ENCODE data around the gene KLHDC9.
"Not testable (repeated sequence)": the region's sequence is repeated elsewhere in the genome, so short reads cannot be mapped to it uniquely, and the experiment has no call there.

Gene KLHDC9

GRCh38 chr1:161095230-161095629, 2.9 kb upstream of the KLHDC9 start:
- no peak for DNase-seq

DNA sequence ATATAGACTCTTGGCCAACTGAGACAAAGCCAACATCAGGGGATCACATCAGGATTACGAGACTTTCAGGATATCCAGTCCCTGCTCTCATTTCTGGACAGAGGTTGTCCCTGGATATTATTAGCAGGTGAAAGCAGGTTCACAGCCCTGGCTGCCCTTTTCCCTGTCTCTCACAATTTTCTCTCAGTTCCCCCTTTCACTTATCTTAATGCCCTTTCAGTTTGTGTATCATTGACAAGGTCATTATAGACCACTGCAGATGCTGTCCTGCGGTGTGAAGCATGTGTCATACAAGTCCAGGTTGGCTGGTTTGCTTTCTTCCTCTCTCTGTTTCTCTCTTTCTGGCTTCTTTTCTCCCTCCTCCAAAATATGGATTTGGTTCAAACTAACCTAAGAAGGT, 2.1 kb upstream of the KLHDC9 start:
- DNase-seq = no peak

DNA sequence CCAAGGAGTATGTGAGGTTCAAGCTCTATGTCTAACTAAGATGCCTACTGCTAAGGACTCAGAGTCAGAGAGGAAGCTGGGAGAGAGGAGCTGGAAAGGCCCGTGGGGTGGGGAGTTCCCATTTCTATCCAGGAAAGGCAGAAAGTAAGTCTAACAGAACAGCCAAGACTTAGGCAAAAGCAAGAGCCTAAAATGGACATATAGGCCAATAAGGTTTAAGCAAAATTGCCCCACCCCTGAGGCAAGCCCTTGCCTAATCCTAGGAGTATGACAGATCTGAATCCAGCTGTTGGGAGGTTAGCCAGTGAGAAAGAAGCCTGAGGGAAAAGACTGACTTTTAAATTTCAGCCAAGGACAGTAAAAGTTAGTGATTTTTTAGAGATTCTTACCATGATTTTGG, 1.6 kb upstream of the KLHDC9 start:
- DNase-seq = no peak

DNA sequence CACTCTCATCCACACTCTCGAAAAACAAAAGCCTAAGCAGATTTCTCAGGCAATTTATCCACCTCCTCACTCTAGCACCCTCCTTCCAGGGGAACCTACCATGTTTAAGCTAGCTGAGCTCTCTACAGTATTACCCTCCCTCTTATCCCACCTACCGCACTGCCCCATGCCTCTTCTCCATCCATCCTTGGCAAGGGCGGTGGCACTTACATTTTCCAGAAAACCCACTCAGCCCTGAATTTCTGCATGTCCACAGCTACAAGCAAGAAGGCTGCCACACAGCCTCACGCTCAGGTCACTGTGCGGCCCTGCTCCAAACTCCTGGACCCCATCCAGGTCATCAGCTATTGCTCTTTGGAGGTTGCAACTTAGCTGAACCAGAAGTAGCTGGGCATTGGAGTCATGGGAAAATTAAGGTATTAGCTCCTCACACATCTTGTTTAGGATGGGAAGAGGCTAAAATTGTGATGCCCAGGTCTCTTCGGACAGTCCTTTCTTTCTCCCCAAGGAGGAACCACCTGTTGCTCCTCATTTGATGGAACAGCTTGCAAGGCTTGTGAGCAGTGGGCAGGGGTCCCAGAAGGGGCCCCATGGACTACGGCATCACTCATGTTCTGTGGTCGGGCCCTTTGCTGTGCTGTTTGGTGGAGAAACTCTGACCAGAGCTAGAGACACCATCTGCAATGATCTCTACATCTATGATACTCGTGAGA, 1.1 kb downstream of the KLHDC9 start:
- no peak for DNase-seq

DNA sequence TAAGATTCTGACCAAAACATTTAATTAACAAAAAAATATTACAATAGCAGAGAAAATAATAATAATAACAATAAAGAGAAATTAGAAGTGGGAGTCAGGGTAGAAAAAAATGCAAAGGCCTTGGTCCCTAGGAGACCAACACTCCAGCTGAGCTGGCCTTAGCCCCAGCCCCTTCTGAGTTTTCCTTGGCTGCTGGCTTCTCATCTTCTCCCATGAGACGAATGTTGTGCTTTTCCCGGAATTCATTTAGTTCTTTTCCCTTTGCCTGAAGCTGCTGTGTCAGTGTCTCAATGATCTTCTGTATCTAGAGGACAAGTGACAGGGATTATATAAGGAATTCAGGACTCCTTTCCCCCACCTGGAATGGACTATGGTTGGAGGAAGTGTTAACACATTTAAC, 2.4 kb downstream of the KLHDC9 start:
- no peak for DNase-seq

DNA sequence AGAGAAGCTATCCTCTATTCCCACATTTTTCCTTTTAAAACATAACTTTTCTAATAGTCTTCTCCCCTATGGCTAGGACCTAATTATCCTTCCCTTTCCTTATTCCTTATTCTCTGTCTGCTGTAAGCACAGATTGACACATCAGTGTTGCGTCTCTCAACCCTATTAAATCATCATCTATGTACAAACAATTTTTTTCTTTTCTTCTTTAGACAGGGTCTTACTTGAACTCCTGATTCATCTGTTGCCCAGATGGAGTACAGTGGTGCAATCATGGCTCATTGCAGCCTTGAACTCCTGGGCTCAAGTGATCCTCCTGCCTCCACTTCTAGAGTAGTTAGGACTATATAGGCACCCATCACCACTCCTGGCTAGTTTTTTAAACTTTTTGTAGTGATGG, 8.3 kb downstream of the KLHDC9 start:
- no peak for DNase-seq

GRCh38 chr1:161111117-161111516, 13.0 kb downstream of the KLHDC9 start:
- DNase-seq = no peak

GRCh38 chr1:161111527-161111926, 13.4 kb downstream of the KLHDC9 start:
- no peak for DNase-seq

GRCh38 chr1:161113915-161114314, 15.8 kb downstream of the KLHDC9 start:
- no peak for DNase-seq

GRCh38 chr1:161114556-161114955, 16.4 kb downstream of the KLHDC9 start:
- no peak for DNase-seq

- peak in 1 of 51 donors; percentile 4 for DNase-seq
Measured at GRCh38 chr1:161115132-161115711, 17.1 kb downstream of the KLHDC9 start.

GRCh38 chr1:161115961-161116360, 17.8 kb downstream of the KLHDC9 start:
- DNase-seq = not testable (repeated sequence)

DNA sequence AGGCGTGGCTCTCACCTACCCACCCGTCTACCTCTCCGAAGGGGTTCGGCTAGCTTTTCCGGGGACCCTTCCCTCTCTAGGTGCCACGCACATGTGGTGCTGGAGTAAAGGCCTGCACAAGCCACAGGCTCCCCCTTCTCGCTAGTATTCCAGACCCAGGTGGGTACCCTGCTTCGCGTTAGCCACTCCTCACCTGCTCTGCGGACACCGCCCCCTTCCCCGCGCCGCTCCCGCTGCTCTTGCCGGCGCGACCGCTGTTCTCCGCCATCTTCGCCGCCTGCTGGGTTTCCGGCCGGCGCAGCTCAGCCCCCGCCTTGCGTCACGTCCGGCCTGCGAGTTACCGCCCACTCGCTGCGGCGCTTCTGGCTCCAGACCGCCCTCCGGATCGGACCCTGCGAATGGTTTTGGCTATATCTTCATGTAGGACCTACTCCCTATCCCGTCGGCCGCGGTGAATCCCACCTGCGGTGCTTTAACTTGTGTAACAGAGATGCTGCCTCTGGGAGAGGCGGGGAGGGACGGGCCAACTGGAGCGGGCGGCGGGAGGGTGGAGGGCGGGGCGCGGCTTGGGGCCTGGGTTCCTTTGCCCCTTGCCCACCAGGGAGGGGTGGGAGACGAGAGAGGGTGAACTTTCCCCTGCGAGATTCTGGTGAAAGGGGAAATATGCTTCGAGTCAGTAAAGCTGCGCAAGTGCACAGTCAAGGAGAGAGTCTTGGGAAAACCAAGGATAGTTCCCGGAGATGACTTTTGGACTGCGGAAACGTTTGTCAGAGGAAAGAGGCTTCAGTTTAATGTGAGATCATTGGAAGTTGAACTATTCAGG, 19.8 kb downstream of the KLHDC9 start, which contains the start of the genes NIT1 and PFDN2:
Gene NIT1 (plus strand): TSS at position 347 of the 823 bp plus-strand sequence. CDS start 72 bp downstream, at position 419.
Gene PFDN2 (minus strand): TSS at position 279 of the 823 bp plus-strand sequence. CDS start 11 bp downstream, at position 268.
- DNase-seq = peak; percentile 12 to 89 (median 77)

DNA sequence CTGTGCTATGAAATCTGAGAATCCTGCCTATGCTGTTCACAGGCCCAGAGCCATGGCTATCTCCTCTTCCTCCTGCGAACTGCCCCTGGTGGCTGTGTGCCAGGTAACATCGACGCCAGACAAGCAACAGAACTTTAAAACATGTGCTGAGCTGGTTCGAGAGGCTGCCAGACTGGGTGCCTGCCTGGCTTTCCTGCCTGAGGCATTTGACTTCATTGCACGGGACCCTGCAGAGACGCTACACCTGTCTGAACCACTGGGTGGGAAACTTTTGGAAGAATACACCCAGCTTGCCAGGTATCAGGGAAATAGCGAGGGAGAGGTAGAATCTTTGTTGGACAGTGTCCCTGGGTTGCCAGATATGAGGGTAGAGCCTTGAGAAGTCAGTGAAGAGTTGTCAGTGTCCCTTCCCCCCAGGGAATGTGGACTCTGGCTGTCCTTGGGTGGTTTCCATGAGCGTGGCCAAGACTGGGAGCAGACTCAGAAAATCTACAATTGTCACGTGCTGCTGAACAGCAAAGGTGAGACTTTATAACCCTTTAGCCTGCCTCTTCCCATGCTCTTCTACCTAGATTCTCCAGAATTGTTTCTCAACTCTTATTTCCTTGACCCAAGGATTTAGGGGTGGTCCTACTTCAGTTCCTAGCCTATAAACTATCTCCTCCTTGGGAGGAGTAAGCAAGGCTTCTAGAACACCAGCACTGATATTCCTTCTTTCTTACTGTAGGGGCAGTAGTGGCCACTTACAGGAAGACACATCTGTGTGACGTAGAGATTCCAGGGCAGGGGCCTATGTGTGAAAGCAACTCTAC, 21.1 kb downstream of the KLHDC9 start:
- no peak for DNase-seq

DNA sequence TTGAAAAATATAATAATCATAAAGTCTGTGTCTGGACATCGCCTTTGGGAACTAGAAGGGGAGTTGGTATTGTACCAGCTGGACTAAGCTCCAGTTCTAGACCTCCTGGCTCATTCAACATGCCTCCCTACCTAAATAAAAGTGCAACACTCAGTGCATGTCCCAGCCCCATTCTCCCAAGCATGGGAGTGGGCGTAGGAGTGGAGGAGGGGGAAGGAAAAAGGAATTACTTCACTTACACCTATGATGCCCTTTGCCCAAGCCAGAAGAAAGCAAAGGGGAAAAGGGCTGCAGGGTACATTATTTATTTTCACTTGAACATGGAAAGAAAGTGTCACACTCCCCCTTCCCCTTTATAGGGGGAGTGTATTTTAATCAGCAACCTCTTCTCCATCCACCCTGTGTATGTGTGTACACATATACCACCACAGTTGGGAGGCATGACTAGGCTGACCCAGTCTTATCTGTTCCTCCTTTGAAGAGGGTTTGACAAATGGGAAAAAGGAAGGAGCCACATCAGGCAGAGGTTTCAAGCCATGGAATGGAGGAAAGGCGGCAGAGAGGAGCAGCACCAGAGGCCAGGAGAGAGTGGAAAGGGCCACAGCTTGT, 23.0 kb downstream of the KLHDC9 start:
- DNase-seq = no peak

GRCh38 chr1:161121834-161122233, 23.7 kb downstream of the KLHDC9 start:
- DNase-seq = peak in 1 of 51 donors; percentile 8

DNA sequence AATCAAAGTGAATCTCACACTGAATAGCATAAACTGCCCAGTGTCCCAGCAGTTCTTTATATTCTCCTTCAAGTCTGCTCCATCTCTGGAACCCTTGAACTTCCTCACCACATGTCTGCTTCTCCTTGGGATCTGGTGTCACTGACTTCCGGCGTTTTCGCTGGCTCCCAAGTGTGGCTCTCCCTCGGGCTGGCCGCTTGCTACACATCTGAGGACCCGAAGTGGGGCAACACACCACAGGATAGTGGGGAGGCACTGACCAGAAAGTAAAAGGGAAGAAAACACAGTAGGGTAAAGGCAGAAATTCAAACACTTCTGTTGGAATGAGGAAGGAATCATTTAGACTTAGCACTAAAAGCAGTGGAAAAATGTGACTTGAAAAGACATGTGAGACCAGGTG, 24.8 kb downstream of the KLHDC9 start:
- no peak for DNase-seq

- DNase-seq = no peak
Measured at GRCh38 chr1:161127649-161128048, 29.5 kb downstream of the KLHDC9 start.

DNA sequence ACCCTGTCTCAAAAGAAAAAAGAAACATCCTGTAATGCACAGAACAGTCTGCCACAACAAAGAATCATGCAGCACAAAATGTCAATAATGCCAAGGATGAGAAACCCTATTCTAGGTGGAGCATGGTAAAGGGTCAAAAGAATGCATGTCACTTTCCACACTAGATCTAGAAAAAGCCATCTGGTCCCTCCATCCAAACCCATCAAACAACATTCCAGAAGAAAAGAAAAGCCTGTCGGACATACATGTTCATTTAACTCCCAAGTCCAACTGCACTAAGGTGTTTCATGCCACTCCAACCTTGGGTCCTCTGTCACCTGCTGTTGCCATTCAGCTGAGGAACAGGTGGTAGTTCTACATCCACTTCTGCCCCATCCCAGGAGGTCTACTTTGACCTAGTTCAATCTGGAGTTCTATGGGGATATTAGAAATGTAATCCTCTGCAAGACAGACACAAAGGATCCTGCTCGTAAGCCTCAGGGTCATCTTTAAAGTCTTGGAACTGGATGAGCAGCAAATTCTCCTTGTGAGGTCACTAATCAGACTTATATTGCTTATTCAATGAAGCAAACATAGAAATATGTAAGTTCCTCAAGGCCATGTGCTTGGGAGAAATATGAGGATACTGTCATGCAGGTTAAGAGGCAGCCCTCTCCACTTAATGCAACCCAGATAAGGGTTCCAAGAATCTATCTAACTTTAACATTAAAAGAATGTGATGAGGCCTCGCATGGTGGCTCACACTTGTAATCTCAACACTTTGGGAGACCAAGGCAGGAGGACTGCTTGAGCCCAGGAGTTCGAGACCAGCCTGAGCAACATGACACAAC, 30.6 kb downstream of the KLHDC9 start:
- no peak for DNase-seq

- no peak for DNase-seq
Measured at GRCh38 chr1:161130266-161130665, 32.1 kb downstream of the KLHDC9 start.

Data from hypothalamus (tissue), 51 donors.